GM18868 (cell line): ENCODE results near the gene MYO1G.

Source experiments
- ATAC-seq: cut with Tn5 transposase; IDR thresholded peaks from one replicate; pipeline ENCODE4 v1.9.1; 2021; ENCODE audit warnings: mild to moderate bottlenecking, moderate library complexity; ENCODE audit not compliant: unreplicated experiment

MYO1G gene

GRCh38 chr7:44981035-44981706 is 2.4 kb upstream of the MYO1G start:
- ATAC-seq, result peak; percentile 0

- ATAC-seq, result peak; percentile 59
Observed at GRCh38 chr7:44980393-44981034, 1.7 kb upstream of the MYO1G start.

- no peak for ATAC-seq
Observed at GRCh38 chr7:44979481-44980392, 922 bp upstream of the MYO1G start.

- no peak for ATAC-seq
Observed at GRCh38 chr7:44977959-44978335, 868 bp downstream of the MYO1G start.

- ATAC-seq, result no peak
Observed at GRCh38 chr7:44977304-44977958, 1.4 kb downstream of the MYO1G start.

- no peak for ATAC-seq
Observed at GRCh38 chr7:44976746-44977196, 2.0 kb downstream of the MYO1G start.

- no peak for ATAC-seq
Observed at GRCh38 chr7:44976040-44976745, 2.6 kb downstream of the MYO1G start.

GRCh38 chr7:44975331-44976039 is 3.3 kb downstream of the MYO1G start:
- no peak for ATAC-seq

GRCh38 chr7:44974549-44974948 is 4.3 kb downstream of the MYO1G start:
- ATAC-seq, result no peak

- no peak for ATAC-seq
Observed at GRCh38 chr7:44973610-44974401, 5.0 kb downstream of the MYO1G start.

GRCh38 chr7:44972562-44972961 is 6.3 kb downstream of the MYO1G start:
- no peak for ATAC-seq

- ATAC-seq, result no peak
Observed at GRCh38 chr7:44971902-44972441, 6.8 kb downstream of the MYO1G start.

- no peak for ATAC-seq
Observed at GRCh38 chr7:44971188-44971901, 7.5 kb downstream of the MYO1G start.

GRCh38 chr7:44970523-44971051 is 8.2 kb downstream of the MYO1G start:
- ATAC-seq, result no peak

GRCh38 chr7:44969701-44970522 is 8.9 kb downstream of the MYO1G start:
- ATAC-seq, result no peak

GRCh38 chr7:44969049-44969700 is 9.6 kb downstream of the MYO1G start:
- no peak for ATAC-seq
